B cell (primary cell): ENCODE data around the gene FUT3. TPM values are rescaled to one million over a fixed set of nuclear protein-coding genes. Genes with fewer than 3 reads are reported as not detected.

ENCODE experiments used
- ATAC-seq: fragments of 200-7000 bp; cut with Tn5 transposase; one replicate; pipeline ENCODE4 v1.10.0; 2021; ENCODE audit warnings: low read depth, mild to moderate bottlenecking, moderate number of reproducible peaks, moderate library complexity
- CTCF ChIA-PET: fragments of 350-600 bp; sonication (Branson Sonifier 250); formaldehyde crosslinking; loops from one replicate; lab custom pipeline; 2021; ENCODE audit warnings: antibody characterized with exemption, inconsistent platforms; lab: Charles Lee
- POLR2A ChIA-PET: fragments of 350-600 bp; sonication (Branson Sonifier 250); formaldehyde crosslinking; loops from one replicate; lab custom pipeline; 2021; ENCODE audit warnings: antibody characterized with exemption; lab: Charles Lee
- DNase-seq: peaks from one replicate; pipeline ENCODE4 v3.0.0; 2013
- H2AFZ ChIP-seq: 2 replicates; pipeline ENCODE4 v1.6.1; 2012; ENCODE audit warnings: mild to moderate bottlenecking, low read depth, low read length; ENCODE audit not compliant: insufficient read depth, poor library complexity, severe bottlenecking
- H3K27ac ChIP-seq, 2 donors: 1 replicate in 1 of 2; 2 replicates in 1 of 2; pipeline ENCODE4 v1.5.1; 2012 to 2013; ENCODE audit warnings: low read length in 2 of 2, mild to moderate bottlenecking in 2 of 2, moderate library complexity in 1 of 2
- H3K27me3 ChIP-seq, 4 experiments: fragments of 200-600 bp in 1 of 4; sonication (generic) in 1 of 4; replicated peaks in 1 of 4; 1 replicate in 2 of 4; 2 replicates in 2 of 4; pipeline versions ENCODE4 v1.6.1 to v1.7.0; 2013 to 2016; ENCODE audit warnings: low read length in 3 of 4, mild to moderate bottlenecking in 2 of 4, mixed read lengths in 1 of 4, moderate library complexity in 1 of 4; ENCODE audit not compliant: insufficient read depth in 4 of 4, control insufficient read depth in 3 of 4; ENCODE audit errors: control extremely low read depth in 1 of 4
- H3K36me3 ChIP-seq, 2 experiments: replicated peaks in 1 of 2; 1 replicate in 1 of 2; 2 replicates in 1 of 2; pipeline versions ENCODE4 v1.6.1 to v1.7.1; 2013; ENCODE audit warnings: low read length in 1 of 2; ENCODE audit not compliant: insufficient read depth in 2 of 2, control insufficient read depth in 1 of 2; ENCODE audit errors: control extremely low read depth in 1 of 2, extremely low read depth in 1 of 2
- H3K4me1 ChIP-seq, 2 donors: fragments of 200-600 bp in 1 of 2; sonication (generic) in 1 of 2; 1 replicate in 1 of 2; 2 replicates in 1 of 2; pipeline versions ENCODE4 v1.5.1 to v1.6.1; 2013 to 2017; ENCODE audit warnings: low read length in 2 of 2; ENCODE audit not compliant: control insufficient read depth in 2 of 2, insufficient read depth in 2 of 2
- H3K4me2 ChIP-seq: replicated peaks from 2 replicates; pipeline ENCODE3; 2012; ENCODE audit warnings: mild to moderate bottlenecking, low read depth, low read length; ENCODE audit not compliant: poor library complexity, severe bottlenecking
- H3K4me3 ChIP-seq, 5 experiments: fragments of 200-600 bp in 1 of 5; sonication (generic) in 1 of 5; 1 replicate in 3 of 5; 2 replicates in 2 of 5; pipeline versions ENCODE4 v1.5.1 to v1.7.0; 2011 to 2016; ENCODE audit warnings: low read length in 4 of 5, mild to moderate bottlenecking in 4 of 5, low read depth in 2 of 5, control low read depth in 1 of 5, moderate library complexity in 1 of 5; ENCODE audit not compliant: insufficient read depth in 1 of 5; ENCODE audit errors: control extremely low read depth in 1 of 5, extremely low read depth in 1 of 5
- H3K79me2 ChIP-seq: fragments of 200-600 bp; sonication (generic); one replicate; pipeline ENCODE4 v1.6.0; 2016; ENCODE audit warnings: low read length; ENCODE audit not compliant: control insufficient read depth, insufficient read depth
- H3K9ac ChIP-seq: fragments of 200-600 bp; sonication (generic); 2 replicates; pipeline ENCODE4 v1.6.1; 2017; ENCODE audit warnings: mild to moderate bottlenecking, low read length, moderate library complexity
- H3K9me3 ChIP-seq, 3 donors: one replicate each; pipeline versions ENCODE4 v1.6.1 to v1.7.1; 2013; ENCODE audit warnings: low read length in 2 of 3; ENCODE audit not compliant: control insufficient read depth in 2 of 3, insufficient read depth in 1 of 3; ENCODE audit errors: control extremely low read depth in 1 of 3
- H4K20me1 ChIP-seq: 2 replicates; pipeline ENCODE4 v1.6.0; 2012; ENCODE audit warnings: mild to moderate bottlenecking, low read length; ENCODE audit not compliant: insufficient read depth, control insufficient read depth, poor library complexity, severe bottlenecking
- H3K27ac Mint-ChIP-seq: one replicate; pipeline ENCODE4 v1.8.0; 2021; ENCODE audit warnings: mixed read lengths
- H3K27me3 Mint-ChIP-seq: one replicate; pipeline ENCODE4 v1.8.0; 2021; ENCODE audit warnings: mixed read lengths
- H3K4me1 Mint-ChIP-seq: one replicate; pipeline ENCODE4 v1.8.0; 2021; ENCODE audit warnings: mixed read lengths
- H3K4me3 Mint-ChIP-seq: one replicate; pipeline ENCODE4 v1.8.0; 2021; ENCODE audit warnings: mixed read lengths
- H3K9me3 Mint-ChIP-seq: one replicate; pipeline ENCODE4 v1.8.0; 2022; ENCODE audit warnings: mixed read lengths; ENCODE audit not compliant: insufficient read depth
- CTCF ChIP-seq: fragments of 200-600 bp; IDR thresholded peaks from one replicate; pipeline ENCODE4 v1.8.0; 2022; ENCODE audit warnings: antibody characterized with exemption, mild to moderate bottlenecking
- EZH2 ChIP-seq: IDR thresholded peaks from 2 replicates; pipeline ENCODE4 v1.6.1; 2012; ENCODE audit warnings: borderline replicate concordance, low read depth, mild to moderate bottlenecking, moderate library complexity, low read length; ENCODE audit not compliant: insufficient read depth, poor library complexity, severe bottlenecking
- WGBS: methylation state at CpG from one replicate; pipeline ENCODE4 v1.1.5; 2013; ENCODE audit warnings: missing lambda C conversion rate; ENCODE audit not compliant: insufficient coverage; 5-methylcytosine and 5-hydroxymethylcytosine counted together
- intact Hi-C: fragments of 100-400 bp; cut with micrococcal nuclease; formaldehyde crosslinking; loops from one replicate; pipeline ENCODE4 v1.10.0; 2022
- polyA plus RNA-seq: library from polyadenylated mRNA; depleted of rRNA; stranded (reverse); fragments of >200 nt; gene quantifications from 2 replicates; pipeline ENCODE4 v1.2.3, GENCODE V29; 2012
- total RNA-seq, 2 donors: library from RNA; stranded (reverse); fragments of 120-200 nt in 1 of 2; gene quantifications; 1 replicate in 1 of 2; 2 replicates in 1 of 2; pipeline versions ENCODE4 v1.2.3 to v1.2.4, GENCODE V29; 2013 to 2022

FUT3 gene
- total and polyA plus RNA-seq, 2 donors (not counting 1 experiment from before 2014, with no cell fraction given) = not detected

- Mint-ChIP-seq H3K4me3 (no peak overlapping the region), H3K9me3 (no peaks in the 10 kb centered on the region), H3K27ac (no peak overlapping the region), H3K27me3 (peaks cover 9% of the 10 kb centered on the region), H3K4me1 (no peaks in the 10 kb centered on the region)
- DNase-seq (no peak), ATAC-seq (peak; percentile 17)
- H3K9ac ChIP-seq = no peak overlapping the region
- H3K36me3 ChIP-seq = peaks cover 0 to 7% of the 10 kb centered on the region in 2 experiments
- no peak overlapping the region for H3K4me3 ChIP-seq
- POLR2A ChIA-PET = interaction anchor here (0.7 kb wide), 1 partner anchor 13 kb away, joined by 3 read pairs; the partner anchor contains the start of gene VMAC
- no peak overlapping the region for H3K27ac ChIP-seq
- no peak overlapping the region for H2AFZ ChIP-seq
- intact Hi-C loops = no loop called here
- peaks cover 0 to 4% of the 10 kb centered on the region in 2 donors for H3K4me1 ChIP-seq
- peaks cover 8% of the 10 kb centered on the region for H4K20me1 ChIP-seq
- H3K27me3 ChIP-seq = peaks cover 0 to 27% (median 3%) of the 10 kb centered on the region in 4 experiments
- H3K9me3 ChIP-seq = peaks cover 0 to 7% (median 0%) of the 10 kb centered on the region in 3 donors
- CTCF ChIA-PET = no interaction called here
- H3K79me2 ChIP-seq = no peaks in the 10 kb centered on the region
- WGBS = 70% methylated on average over 4 of the region's 4 CpGs
- TF ChIP-seq CTCF (no peak), EZH2 (no peak)
- H3K4me2 ChIP-seq = no peak overlapping the region
These were observed 40.3 kb upstream of the FUT3 start for GRCh38 chr19:5891572-5891937.

DNA sequence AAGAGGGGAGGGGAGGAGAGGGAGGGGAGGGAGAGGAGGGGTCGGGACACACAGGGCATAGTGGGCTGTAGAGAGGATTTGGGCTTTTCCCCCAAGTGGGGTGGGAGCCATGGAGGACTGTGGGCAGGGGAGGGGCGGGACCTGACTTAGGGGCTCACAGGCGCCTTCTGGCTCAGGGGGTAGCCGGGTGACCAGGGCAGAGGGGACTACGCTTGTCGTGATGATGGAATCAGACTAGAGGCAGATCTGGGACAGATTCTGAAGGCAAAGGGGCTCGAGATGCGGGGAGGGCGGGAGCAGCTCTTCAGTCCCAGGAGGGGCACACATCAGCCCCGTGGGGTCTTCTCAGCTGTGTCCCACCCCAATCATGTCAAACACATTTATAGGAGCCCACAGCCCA is 38.9 kb upstream of the FUT3 start:
- H3K4me3 ChIP-seq = no peak overlapping the region
- H3K27ac ChIP-seq = no peak overlapping the region
- TF ChIP-seq CTCF (no peak), EZH2 (no peak)
- POLR2A ChIA-PET = no interaction called here
- H3K4me1 ChIP-seq = peaks cover 0 to 4% of the 10 kb centered on the region in 2 donors
- 59% methylated on average over 8 of the region's 10 CpGs for WGBS
- DNase-seq = no peak
- H3K79me2 ChIP-seq = no peaks in the 10 kb centered on the region
- Mint-ChIP-seq H3K27me3 (peaks cover 13% of the 10 kb centered on the region), H3K9me3 (no peaks in the 10 kb centered on the region), H3K4me3 (no peak overlapping the region), H3K4me1 (no peaks in the 10 kb centered on the region), H3K27ac (no peak overlapping the region)
- H3K9ac ChIP-seq = no peak overlapping the region
- peaks cover 0 to 31% (median 3%) of the 10 kb centered on the region in 4 experiments for H3K27me3 ChIP-seq
- H2AFZ ChIP-seq = no peak overlapping the region
- H3K36me3 ChIP-seq = no peaks in the 10 kb centered on the region
- H3K9me3 ChIP-seq = peaks cover 0 to 7% (median 0%) of the 10 kb centered on the region in 3 donors
- intact Hi-C loops = no loop called here
- H3K4me2 ChIP-seq = no peak overlapping the region
- peak; percentile 7 for ATAC-seq
- CTCF ChIA-PET = no interaction called here
- H4K20me1 ChIP-seq = peaks cover 1% of the 10 kb centered on the region
